AG04449 (cell line): ENCODE measurements around the gene REEP3.

Source experiments
- CTCF ChIA-PET: fragments of 350-600 bp; formaldehyde crosslinking; extraction: SDS; loops from one replicate; lab custom pipeline; 2021; ENCODE audit warnings: antibody characterized with exemption; lab: Yijun Ruan, JAX
- POLR2A ChIA-PET: fragments of 400-600, 350-600 bp; formaldehyde crosslinking; extraction: SDS; loops from one replicate; lab custom pipeline; 2020; ENCODE audit warnings: antibody characterized with exemption, inconsistent platforms; lab: Yijun Ruan, JAX
- DNase-seq: peaks from one replicate; pipeline ENCODE4 v3.0.0-alpha.2; 2010; ENCODE audit warnings: low read depth, low spot score
- H3K4me3 ChIP-seq: 2 replicates; pipeline ENCODE4 v1.5.1; 2011; ENCODE audit warnings: low read depth, mild to moderate bottlenecking, control low read depth, low read length
- CTCF ChIP-seq: IDR thresholded peaks from one replicate; pipeline ENCODE4 v1.5.1; 2011; ENCODE audit warnings: mild to moderate bottlenecking, moderate library complexity, low read length, control low read depth, inconsistent platforms; ENCODE audit not compliant: insufficient read depth; ENCODE audit errors: missing control alignments

Gene REEP3

GRCh38 chr10:63503395-63503794 is 17.8 kb upstream of the REEP3 start:
- DNase-seq, result no peak
- CTCF ChIA-PET, result interaction anchor here (1.3 kb wide), 1 partner anchor 13 kb away, joined by 3 read pairs; no protein-coding TSS in a partner anchor
- TF ChIP-seq CTCF, result no peak
- H3K4me3 ChIP-seq, result no peak overlapping the region
- POLR2A ChIA-PET, result no interaction called here

GRCh38 chr10:63504145-63504881 is 16.9 kb upstream of the REEP3 start:
- ChIA-PET POLR2A (interaction anchor here (0.6 kb wide), 1 partner anchor 18 kb away, joined by 4 read pairs; no protein-coding TSS in a partner anchor), CTCF (interaction anchor here (0.9 to 2.1 kb wide), 5 partner anchors 11 to 125 kb away, joined by 3 to 6 read pairs (median 5); no protein-coding TSS in a partner anchor)
- no peak for TF ChIP-seq CTCF
- no peak for DNase-seq
- no peak overlapping the region for H3K4me3 ChIP-seq

GRCh38 chr10:63505562-63505961 is 15.6 kb upstream of the REEP3 start:
- no peak for TF ChIP-seq CTCF
- POLR2A ChIA-PET, result interaction anchor here (1.0 kb wide), 1 partner anchor 14 kb away, joined by 3 read pairs; no protein-coding TSS in a partner anchor
- H3K4me3 ChIP-seq, result no peak overlapping the region
- no peak for DNase-seq
- CTCF ChIA-PET, result interaction anchor here (0.8 to 2.1 kb wide), 7 partner anchors 9 to 123 kb away, joined by 3 to 6 read pairs (median 4); no protein-coding TSS in a partner anchor

GRCh38 chr10:63506554-63506953 is 14.6 kb upstream of the REEP3 start:
- POLR2A ChIA-PET, result no interaction called here
- no peak overlapping the region for H3K4me3 ChIP-seq
- no peak for TF ChIP-seq CTCF
- no peak for DNase-seq
- CTCF ChIA-PET, result interaction anchor here (1.2 kb wide), 1 partner anchor 14 kb away, joined by 4 read pairs; no protein-coding TSS in a partner anchor

- peak; percentile 21 for DNase-seq
- no peak for TF ChIP-seq CTCF
- POLR2A ChIA-PET, result interaction anchor here (0.6 to 1.6 kb wide), 4 partner anchors 23 to 1701 kb away, joined by 3 to 6 read pairs (median 3); no protein-coding TSS in a partner anchor
- CTCF ChIA-PET, result interaction anchor here (1.0 to 2.9 kb wide), 5 partner anchors 10 to 348 kb away, joined by 3 to 13 read pairs (median 6); no protein-coding TSS in a partner anchor
- H3K4me3 ChIP-seq, result no peak overlapping the region
These were observed 6.0 kb upstream of the REEP3 start for GRCh38 chr10:63515002-63515763.
